ENCODE data around the gene STK32A.

- TF ChIP-seq, protein P1, sequence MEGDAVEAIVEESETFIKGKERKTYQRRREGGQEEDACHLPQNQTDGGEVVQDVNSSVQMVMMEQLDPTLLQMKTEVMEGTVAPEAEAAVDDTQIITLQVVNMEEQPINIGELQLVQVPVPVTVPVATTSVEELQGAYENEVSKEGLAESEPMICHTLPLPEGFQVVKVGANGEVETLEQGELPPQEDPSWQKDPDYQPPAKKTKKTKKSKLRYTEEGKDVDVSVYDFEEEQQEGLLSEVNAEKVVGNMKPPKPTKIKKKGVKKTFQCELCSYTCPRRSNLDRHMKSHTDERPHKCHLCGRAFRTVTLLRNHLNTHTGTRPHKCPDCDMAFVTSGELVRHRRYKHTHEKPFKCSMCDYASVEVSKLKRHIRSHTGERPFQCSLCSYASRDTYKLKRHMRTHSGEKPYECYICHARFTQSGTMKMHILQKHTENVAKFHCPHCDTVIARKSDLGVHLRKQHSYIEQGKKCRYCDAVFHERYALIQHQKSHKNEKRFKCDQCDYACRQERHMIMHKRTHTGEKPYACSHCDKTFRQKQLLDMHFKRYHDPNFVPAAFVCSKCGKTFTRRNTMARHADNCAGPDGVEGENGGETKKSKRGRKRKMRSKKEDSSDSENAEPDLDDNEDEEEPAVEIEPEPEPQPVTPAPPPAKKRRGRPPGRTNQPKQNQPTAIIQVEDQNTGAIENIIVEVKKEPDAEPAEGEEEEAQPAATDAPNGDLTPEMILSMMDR (IDR thresholded peaks at IDR 0.05), result no peak
- no peak for TF ChIP-seq POLR2A (IDR thresholded peaks at IDR 0.05)
These were observed 31.6 kb upstream of the STK32A start for GRCh38 chr5:147203213-147203612.

Data from tibial nerve (tissue), 3 donors.